GM18520 (cell line): Measurements from ENCODE around the gene RASIP1.
A peak's percentile ranks its signal among the peaks of the same experiment; 100 is the strongest.
"Not testable (repeated sequence)": the region's sequence is repeated elsewhere in the genome, so short reads cannot be mapped to it uniquely, and the experiment has no call there.

ENCODE experiments used
- ATAC-seq: cut with Tn5 transposase; IDR thresholded peaks from one replicate; pipeline ENCODE4 v1.9.1; 2021; ENCODE audit not compliant: unreplicated experiment

The RASIP1 gene

DNA sequence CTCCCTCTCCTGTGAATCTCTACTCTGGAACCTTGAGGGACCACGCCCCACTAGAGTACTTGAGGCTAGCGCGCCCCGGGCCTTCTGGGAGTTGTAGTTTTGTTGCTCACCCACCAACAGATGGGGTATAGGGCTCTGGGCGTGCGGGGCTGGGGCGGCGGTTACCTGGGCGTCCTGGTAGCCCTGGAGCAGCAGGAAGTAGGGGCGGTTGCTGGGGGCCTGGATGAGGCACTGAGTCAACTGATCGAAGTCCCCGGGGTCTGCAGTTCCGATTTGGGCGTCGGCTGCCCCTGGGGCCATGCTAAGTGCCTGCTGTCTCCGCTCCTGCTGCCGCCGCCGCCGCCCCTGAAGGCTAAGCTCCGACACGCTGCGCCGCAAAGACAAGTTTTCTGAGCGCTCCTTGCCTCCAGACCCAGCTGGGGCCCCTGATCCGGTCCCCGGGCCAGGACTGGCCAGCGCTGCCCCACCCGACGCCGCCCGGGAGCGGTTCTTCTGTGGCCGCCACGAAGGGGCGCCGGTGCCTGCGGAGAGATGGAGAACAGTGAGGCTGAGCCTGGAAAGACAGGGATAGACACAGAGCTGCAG is 5.3 kb downstream of the RASIP1 start:
- no peak for ATAC-seq

DNA sequence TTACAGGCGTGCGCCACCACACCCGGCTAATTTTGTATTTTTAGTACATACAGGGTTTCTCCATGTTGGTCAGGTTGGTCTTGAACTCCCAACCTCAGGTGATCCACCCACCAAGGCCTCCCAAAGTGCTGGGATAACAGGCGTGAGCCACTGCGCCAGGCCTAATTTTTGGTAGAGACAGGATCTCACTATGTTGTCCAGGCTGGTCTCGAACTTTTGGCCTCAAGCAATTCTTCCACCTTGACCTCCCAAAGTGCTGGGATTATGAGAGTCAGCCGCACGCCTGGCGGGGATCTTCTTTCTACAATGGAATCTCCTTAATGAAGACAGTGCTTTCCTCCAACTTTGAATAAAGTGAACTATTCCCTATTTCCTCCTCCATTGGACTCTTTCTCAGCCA is 5.8 kb downstream of the RASIP1 start:
- ATAC-seq = no peak

DNA sequence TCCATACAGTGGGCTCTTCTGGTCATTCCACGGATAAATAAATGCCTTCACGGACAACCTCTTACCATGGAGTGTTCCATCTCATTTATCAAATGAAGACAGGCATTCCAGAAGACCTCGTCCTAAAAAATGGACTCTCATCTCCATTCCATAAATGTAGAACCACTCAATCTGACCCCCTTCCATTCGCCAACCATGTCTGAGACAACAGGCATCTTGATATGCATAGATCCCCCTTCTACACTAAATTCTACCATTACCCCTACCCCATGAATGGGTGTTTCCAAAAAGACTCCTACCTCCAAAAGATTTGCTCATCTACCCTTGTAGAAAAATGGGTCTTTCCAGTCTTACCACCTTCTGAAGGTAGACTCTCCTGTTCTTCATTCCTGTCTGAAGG is 9.0 kb downstream of the RASIP1 start:
- no peak for ATAC-seq

DNA sequence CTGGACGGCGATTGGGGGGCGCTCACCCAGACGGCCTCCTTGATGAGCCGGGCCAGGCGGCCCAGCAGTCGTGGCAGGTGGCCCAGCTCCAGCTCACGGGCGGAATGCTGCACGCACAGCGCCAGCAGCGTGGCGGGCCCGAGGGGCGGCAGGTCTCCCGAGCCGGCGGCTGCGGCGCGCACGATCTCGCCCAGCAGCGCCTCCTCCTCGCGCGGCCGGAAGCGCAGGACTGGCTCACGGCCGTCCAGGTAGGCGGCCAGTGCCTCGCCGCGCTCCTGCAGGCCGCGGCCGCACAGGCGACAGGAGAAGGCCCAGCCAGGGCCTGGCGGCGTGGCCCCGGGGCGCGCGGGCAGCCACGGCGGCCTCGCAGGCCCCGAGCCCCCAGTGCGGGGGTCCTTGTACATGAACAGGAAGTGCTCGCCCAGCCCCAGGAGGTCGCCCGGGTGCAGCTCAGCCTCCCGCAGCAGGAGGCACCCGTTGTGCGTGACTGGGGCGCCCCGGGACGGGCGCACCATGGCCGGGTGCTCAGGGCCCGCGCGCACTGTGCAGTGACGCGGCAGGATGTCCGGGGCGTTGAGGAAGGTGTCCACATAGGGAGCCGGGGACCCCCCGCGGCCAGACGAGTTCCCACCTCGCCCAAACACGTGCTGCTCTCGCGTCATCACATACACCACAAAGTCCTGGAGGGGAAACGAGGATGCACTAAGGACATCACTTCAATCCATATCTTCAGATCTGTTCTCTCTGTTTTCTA is 11.3 kb downstream of the RASIP1 start:
- no peak for ATAC-seq

DNA sequence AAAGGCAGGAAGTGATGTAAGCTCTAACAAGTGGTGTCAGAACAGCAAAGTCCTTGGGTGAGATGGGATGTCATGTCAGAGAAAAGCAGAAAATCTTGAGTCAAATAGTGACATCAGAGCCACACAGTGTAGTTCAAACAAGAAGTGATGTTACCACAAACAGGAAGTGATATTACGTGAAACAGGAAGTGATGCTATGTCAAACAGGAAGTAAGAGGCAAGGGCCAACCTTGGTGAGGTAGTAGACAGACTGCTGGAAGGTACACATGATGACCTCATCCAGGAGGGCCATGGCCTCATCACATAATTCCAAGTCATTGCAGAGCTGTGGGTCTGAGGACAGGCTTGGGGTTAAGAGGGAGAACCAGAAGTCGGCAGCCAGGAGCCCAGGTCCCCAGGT is 13.9 kb downstream of the RASIP1 start:
- ATAC-seq = no peak

DNA sequence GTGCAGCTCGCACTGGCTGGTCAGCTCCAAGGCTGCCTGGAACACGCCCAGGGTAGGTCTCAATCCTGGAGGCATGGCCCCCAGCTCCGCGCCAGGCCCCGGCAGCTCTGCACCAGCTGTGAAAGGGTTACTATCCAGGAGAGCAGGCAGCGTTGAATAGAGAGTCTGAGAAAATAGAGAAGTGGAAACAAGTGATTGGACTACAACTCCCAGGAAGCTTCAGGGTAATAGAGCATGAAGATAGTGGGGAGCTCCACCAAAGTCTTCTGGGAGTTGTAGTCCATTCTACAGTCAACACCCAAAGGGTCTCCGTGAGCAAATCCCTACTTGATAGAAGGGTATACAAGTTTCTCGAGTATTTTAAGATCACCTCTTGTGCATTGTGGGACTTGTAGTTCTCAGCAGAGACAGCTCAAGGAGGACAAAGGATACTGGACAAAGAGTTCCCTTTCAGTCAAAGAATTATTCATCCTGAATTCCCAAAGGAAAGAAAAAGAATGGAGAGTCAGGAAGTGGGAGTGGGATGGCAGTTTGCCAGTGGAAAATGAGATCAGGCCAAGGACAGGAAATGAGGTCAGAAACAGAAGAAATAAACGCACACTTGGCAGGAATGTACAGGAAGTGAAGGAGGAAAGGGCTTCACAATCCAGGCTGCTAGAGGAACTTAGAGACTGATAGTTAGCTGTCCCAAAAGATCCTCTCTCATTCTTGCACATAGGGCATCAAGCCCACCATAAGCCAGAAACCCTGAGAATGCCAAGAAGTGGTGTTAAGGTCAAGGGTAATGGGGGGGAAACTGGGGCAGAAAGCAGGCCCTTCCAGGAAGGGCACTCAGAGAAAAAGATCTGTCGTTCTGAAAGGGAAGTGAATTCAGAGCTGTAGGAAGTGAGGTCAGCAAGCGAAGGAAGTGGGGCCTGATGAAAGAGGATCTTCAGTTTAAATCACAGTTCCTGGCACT is 15.3 kb downstream of the RASIP1 start:
- no peak for ATAC-seq

DNA sequence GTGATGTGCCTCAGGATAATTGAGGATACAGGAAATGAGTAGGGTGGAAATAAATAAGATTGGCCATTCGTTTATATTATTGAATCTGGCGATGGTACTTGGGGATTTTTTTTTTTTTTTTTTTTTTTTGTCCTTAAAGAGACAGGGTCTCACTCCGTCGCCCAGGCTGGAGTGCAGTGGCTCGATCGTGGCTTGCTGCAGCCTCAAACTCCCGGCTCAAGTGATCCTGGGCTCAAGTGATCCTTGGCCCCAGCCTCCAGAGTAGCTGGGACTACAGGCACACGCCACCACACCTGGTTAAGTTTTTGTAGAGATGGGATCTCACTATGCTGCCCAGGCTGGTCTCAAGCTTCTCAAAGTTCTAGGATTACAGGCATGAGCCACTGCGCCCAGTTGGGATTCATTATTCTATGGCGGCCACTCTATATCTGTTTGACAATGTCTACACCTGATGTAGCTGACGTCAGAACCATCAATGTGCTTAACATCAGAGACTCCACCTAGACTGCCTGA is 18.2 kb downstream of the RASIP1 start:
- ATAC-seq = no peak

DNA sequence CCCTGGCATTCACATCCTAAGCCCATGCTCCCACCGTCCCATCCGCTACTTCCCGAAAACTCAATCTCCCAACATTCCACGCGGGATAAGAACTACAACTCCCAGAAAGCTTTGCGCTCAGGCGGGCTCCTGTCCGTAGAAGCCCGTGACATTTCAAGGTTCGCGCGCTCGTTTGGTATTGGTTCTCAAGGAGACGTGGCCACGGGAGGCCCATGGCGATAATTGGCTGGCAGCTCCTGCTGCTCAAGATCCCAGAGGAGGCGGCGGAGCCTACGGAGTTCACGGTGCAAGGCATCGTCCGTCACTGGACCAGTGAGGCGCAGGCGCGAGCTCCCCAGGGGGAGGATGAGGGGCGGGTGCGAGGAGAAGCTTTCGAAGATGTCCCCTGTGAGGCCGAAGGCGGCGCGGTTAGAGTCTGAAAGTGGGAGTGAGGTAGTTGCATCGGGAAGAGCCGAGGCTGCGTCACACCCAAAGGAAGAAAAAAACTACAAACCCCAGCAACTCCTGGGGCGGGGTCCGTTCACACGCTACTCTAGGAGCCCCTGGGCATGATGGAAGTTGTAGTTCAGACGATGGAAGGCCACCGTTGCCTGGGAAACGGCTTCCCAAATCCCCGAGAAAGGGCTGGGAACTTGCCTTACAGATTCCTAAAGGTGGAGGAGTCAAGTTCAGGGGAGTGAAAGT is 19.7 kb downstream of the RASIP1 start:
- ATAC-seq = peak; percentile 78

DNA sequence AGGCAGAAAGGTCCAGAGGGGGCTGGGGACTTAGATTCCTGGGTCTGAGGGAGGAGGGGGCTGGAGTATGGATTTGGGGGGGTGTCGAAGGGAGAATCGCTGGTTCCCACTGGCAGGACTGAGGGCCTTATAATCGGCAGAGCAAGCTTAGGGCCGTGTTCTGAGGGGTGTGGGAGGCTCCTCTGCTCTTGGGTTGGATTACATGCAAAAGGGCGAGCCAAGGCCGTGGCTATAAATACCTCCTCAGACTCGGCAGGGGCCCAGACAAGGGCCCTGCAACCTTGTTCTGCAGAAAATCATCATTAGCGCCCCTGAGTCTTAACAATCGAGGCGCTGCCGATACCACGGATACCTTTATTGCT is 20.2 kb downstream of the RASIP1 start:
- no peak for ATAC-seq

DNA sequence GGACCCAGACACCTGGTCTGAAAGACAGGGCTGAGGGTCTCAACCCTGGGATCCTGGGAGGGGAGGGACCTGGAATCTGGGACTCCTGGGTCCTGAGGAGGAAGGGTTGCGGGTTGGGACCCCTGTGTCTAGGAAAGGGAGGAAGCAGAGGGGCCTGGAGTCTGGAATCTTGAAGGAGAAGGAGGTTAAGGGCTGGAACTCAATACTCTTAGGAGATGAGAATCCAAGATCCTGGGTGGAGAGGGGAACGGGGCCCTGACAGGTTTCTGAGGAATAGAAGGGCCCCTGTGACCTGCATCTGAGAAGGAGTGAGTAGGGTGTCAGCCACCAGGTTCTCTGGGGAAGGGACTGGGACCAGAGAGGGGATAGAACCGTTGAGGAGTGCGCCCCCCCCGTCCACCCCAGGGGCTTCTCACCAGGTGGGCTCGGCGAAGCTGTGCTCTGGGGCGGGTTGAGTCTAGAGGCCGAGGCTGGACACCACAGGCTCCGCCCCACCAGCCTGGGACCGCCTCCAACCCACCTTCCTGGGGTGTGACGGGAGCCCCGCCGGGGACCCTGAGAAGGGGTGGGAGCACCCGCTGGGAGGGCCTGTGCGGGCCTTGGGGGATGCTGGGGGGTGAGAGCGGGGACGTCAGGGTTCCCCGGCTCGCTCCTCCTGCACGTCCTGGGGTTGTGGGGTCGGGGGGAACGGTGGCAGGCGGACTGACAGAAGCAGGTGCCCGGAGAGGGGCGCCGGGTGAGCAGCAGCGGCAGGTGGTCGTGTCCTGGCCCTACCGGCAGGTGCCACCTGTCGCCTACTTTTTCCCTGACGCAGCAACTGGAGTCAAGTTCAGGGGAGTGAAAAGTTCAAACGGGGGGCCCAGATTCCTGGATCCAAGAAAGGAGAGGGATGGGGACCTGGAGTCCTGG is 20.9 kb downstream of the RASIP1 start, which contains the start of gene MAMSTR:
Gene MAMSTR, minus strand, starts transcription at position 463 of the 909 bp plus-strand sequence. CDS start 694 bp downstream, outside the sequence.
- ATAC-seq = no peak

DNA sequence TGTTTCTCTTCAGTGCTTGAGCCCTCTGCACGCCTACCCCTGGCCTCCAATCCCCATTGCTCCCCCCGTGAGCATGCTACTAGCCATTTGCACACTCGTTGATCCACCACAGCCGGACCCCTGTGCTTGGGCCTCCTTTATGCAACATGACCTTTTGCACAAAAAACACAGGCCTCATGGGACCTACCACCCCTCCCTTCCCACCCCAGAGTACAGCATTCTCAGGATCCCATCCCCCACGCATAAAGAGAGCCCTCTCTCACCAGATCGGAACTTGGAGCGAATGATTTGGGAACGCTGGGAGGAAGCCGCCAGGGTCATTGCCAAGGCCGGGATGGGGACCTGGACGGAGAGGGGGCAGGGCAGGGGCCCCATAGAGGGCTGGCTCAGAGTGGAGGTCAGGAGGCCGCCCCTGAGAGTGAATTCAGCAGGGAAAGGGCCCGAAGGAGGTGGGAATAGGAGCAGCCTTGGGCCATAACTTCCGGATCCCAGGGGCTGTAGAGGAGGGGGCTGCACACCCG is 21.6 kb downstream of the RASIP1 start:
- no peak for ATAC-seq

DNA sequence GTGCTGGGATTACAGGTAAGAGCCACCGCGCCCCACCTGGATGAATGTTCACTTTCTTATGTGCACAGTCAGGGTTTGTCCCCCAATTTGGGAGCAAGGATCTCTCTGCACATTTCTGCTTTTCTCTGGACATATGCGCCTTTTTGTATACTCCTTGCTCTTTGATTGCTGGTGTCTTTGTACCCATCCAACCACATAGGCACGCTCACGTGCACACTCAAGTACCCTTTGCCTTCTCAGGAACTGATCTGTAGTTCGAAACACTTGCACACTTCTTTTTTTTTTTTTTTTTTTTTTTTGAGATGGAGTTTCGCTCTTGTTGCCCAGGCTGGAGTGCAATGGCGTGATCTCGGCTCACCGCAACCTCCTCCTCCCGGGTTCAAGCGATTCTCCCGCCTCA is 22.3 kb downstream of the RASIP1 start:
- not testable (repeated sequence) for ATAC-seq

DNA sequence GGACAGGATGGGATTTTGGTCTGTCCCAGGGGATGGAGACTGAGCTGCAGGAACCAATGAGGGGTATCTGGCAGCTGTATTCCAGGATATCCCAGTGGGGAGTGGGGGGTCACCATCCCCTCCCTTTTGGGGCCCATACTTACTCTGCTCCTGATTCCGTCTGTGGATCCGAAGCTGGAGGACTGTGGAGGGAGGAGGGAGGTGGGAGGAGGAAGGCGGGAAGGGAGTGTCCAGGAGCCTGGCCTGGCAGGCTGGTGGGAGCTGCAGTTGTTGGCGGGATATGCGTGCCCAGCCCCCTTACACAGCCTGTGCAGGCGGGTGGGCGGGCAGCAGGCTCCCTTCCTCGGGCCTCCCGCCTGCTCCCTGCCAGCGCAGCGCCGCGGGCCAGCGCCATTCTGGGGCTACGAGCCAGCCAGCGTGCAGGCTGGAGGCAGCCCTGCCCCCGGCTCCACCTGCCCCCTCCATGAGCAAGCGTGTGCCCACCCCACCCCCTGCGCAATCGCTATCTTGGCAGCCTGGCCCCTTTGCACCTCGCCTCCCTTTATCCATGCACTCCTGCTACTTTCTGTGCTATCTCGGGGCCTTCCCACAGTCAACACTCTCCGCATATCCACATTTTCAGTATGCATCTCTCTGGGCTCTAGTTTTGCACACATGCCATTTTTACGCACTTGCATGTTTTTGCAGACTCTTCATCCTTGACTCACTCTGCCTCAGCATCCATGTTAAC is 23.7 kb downstream of the RASIP1 start:
- ATAC-seq = no peak

DNA sequence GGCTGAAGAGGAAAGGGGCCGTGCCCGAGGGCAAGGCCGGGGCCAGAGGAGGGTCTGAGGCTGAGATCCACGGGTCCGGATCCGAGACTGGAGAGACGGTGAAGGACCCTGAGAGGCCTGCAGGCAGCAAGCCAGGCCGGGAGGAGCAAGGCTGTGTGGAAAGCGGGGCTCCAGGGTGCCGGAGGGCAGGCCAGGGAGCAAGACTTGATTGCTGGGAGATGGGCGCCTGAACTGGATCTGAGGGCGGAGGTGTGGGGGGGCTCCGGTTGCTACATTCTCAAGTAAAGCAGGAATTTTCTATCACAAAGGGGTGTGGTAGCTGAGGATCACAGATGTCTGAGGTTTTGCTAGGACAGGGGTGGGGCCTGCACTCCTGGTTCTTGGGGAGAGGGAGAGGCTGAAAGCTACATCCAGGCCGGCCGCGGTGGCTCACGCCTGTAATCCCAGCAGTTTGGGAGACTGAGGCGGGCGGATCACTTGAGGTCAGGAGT is 24.7 kb downstream of the RASIP1 start:
- no peak for ATAC-seq

DNA sequence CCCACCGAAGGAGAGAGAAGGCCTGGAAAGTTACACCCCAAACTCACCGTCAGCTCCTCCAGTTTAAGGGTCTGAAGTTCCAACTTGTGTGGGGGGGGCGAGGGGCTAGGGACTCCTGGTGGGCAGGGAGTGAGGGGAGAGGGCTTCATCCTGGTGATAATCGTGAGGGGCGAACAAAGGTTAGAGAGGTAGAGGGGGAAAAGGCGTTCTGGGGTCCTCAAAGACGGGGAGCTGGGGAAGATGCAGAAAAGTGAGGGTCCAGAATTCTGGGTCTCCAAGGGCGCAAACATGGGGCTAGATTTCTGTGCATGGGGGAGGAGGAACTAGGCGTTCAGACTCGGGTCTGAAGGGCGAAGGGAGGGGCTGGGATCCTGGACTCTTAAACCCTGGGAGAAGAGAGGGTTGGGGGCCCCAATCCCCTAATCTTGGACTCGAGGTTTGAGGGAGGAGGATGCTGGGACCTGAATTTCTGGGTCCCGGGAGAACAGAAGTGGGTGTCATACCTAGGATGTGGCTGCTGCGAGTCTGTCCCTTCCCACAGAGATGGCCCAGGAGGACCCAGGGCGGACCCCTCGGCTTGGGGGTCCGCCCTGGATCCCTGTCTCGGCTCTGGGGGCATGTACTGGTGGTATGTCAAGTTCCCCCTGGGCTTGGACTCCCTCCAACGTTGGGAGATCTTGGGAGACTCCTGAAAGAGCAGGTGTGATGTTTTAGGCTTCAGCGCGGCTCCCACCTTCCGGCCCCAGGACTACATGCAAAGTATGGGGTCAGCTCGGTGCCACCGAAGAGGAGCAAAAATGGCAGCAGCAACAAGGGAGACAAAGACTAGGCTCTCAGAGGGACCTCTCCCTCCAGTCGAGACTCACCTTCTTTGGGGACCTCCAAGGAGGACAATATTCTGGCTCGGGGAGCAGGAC is 25.4 kb downstream of the RASIP1 start:
- ATAC-seq = no peak

DNA sequence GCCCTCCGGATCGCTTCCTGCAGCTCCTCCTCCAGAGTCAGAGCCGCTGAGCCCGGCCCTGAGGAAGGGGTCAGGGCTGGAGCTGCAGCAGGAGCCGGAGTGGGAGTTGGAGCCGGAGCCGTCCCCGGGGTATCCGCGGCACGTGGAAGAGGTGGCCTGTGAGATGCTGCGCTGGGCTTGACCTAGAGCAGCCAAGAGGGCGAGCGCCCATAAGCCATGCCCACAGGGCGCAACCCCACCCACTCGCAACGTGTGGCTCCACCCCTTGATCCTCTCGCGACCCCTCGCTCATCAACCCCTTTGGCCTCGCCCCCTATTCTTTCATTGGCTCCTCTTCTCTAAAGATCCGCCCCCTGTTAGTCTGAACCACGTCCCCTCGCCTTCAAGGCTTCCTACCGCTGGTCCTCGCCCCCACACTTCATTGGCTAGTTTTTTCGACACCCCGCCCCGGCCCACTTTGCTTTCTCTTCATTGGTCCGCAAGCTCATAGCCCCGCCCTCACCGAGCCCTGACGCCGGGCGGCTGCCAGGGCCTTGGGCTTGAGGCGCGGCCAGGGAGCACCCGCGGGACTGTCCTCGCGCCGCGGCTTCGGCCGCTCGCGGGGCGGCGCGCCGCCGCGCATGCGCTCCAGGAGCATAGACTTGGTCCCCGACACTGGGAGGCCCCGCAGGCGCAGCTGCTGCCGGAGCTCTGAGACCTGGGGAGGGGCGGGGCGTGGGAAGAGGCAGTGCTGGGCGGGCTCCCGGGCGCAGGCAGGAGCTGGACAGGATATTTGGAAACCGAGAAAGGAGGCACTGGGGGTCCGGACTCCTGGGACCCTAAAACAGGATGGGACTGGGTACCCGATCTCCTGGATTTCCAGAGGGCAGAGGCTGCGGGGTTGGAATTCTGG is 26.3 kb downstream of the RASIP1 start:
- peak; percentile 86 for ATAC-seq
